HG02678 (cell line): ENCODE data around the gene SYNJ1.

ENCODE experiments used
- ATAC-seq: cut with Tn5 transposase; IDR thresholded peaks from one replicate; pipeline ENCODE4 v1.9.1; 2021; ENCODE audit warnings: mild to moderate bottlenecking, moderate library complexity; ENCODE audit not compliant: unreplicated experiment

Gene SYNJ1

DNA sequence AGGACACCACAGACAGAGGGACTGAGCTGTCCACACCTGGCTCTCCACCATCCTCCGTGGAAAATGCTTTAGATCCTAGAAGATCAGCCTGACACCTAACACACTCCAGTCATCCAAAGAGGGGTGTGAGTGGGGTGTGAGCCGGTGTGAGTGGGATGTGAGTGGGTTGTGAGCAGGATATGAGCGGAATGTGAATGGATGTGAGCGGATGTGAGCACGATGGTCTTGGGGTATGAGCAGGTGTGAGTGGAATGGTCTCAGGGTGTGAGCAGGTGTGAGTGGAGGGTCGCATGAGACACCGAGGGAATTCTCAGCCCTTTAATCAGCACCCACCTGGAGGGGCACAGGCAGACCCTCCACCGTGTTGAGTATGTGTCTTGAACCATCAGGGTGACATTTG, 143.3 kb downstream of the SYNJ1 start:
- no peak for ATAC-seq

DNA sequence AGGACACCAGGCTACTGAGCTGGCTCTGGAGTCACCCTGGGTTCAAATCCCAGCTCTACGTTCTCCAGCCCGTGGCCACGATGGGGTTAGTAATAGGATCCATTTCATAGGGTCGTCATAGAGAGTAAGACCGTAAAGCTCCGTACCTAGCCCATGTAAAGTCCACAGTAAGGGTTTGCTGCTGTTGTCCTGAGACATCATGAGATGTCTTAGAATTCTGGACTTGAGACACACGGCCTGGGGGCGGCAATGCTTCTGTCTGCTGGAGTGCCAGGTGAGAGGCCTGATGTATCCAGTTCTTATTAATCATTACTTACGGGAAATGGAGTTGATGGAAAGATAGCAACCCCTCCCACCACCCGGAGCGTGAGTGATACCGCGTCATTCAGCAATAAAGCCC, 146.1 kb downstream of the SYNJ1 start:
- ATAC-seq, result no peak

DNA sequence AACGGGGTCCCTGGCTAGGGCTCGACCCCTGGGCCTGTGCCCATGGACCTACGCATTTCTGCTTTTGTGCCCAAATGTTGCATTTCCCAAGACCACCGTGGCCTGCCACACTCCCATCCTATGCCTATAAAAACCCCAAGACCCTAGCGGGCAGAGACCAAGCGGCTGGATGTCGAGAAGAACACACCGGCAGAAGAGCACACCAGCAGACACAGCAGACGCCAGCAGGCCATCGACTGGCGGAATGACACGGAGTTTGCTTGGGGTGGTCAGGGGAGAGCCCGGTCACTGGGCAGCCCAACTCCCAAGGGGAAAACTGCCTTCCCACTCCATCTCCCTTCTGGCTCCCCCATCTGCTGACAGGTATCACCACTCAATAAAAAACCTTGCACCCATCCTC, 146.9 kb downstream of the SYNJ1 start:
- ATAC-seq, result no peak
